HepG2 (cell line): Measurements from ENCODE around the gene GSAP. TPM values are rescaled to one million over a fixed set of nuclear protein-coding genes. Genes with fewer than 3 reads are reported as not detected.

Source experiments
- AKNA ChIP-seq: sonication (generic); formaldehyde crosslinking; IDR thresholded peaks from 2 replicates; pipeline ENCODE4 v1.4.0; 2020; ENCODE audit warnings: missing genetic modification reagents, borderline replicate concordance
- IKZF5 ChIP-seq: IDR thresholded peaks from 2 replicates; pipeline ENCODE4 v1.6.1; 2018; ENCODE audit warnings: missing genetic modification reagents, mild to moderate bottlenecking, missing compliant biosample characterization
- ISX ChIP-seq: sonication (generic); formaldehyde crosslinking; conservative IDR thresholded peaks from 2 replicates; pipeline ENCODE4 v1.5.0; 2020; ENCODE audit warnings: missing genetic modification reagents
- KMT2B ChIP-seq: IDR thresholded peaks from 2 replicates; pipeline ENCODE4 v1.6.1; 2016; ENCODE audit warnings: missing genetic modification reagents, missing compliant biosample characterization
- NONO ChIP-seq, 2 experiments: fragments of 450-650 bp in 1 of 2; sonication (generic) in 1 of 2; formaldehyde crosslinking in 1 of 2; IDR thresholded peaks in 1 of 2; conservative IDR thresholded peaks in 1 of 2; 2 replicates each; pipeline versions ENCODE4 v1.6.1 to v1.8.0; 2017 to 2022; ENCODE audit warnings: mild to moderate bottlenecking in 1 of 2, missing genetic modification reagents in 1 of 2, moderate library complexity in 1 of 2
- PAWR ChIP-seq: sonication (generic); formaldehyde crosslinking; IDR thresholded peaks from 2 replicates; pipeline ENCODE4 v1.4.0; 2020; ENCODE audit warnings: missing genetic modification reagents, mild to moderate bottlenecking, borderline replicate concordance
- REST ChIP-seq, 2 experiments: IDR thresholded peaks; 2 replicates each; pipeline ENCODE4 v1.6.1; 2011 to 2012; ENCODE audit warnings: low read length in 2 of 2, borderline replicate concordance in 1 of 2, low read depth in 1 of 2, mild to moderate bottlenecking in 1 of 2, moderate library complexity in 1 of 2
- TCF7L2 ChIP-seq: IDR thresholded peaks from 2 replicates; pipeline ENCODE4 v1.6.1; 2011; ENCODE audit warnings: mild to moderate bottlenecking, low read depth, low read length, moderate library complexity
- TEF ChIP-seq: sonication (generic); formaldehyde crosslinking; IDR thresholded peaks from 2 replicates; pipeline ENCODE4 v1.5.0; 2020; ENCODE audit warnings: missing genetic modification reagents
- XRCC5 ChIP-seq: fragments of 200-400 bp; formaldehyde crosslinking; optimal IDR thresholded peaks from 2 replicates; pipeline ENCODE3; 2017; ENCODE audit warnings: mild to moderate bottlenecking, low read length
- ZBTB38 ChIP-seq: sonication (generic); formaldehyde crosslinking; IDR thresholded peaks from 2 replicates; pipeline ENCODE4 v1.5.1; 2020; ENCODE audit warnings: mild to moderate bottlenecking, missing genetic modification reagents
- ZC3H4 ChIP-seq: sonication (generic); formaldehyde crosslinking; IDR thresholded peaks from 2 replicates; pipeline ENCODE4 v1.4.0; 2020; ENCODE audit warnings: missing genetic modification reagents, borderline replicate concordance
- ZNF547 ChIP-seq: sonication (generic); formaldehyde crosslinking; IDR thresholded peaks from 2 replicates; pipeline ENCODE4 v1.5.1; 2020; ENCODE audit warnings: mild to moderate bottlenecking, missing genetic modification reagents
- ZNF577 ChIP-seq: sonication (generic); formaldehyde crosslinking; IDR thresholded peaks from 2 replicates; pipeline ENCODE4 v1.4.0; 2020; ENCODE audit warnings: mild to moderate bottlenecking, low read depth, missing genetic modification reagents, borderline replicate concordance
- ZNF616 ChIP-seq: sonication (generic); formaldehyde crosslinking; IDR thresholded peaks from 2 replicates; pipeline ENCODE4 v1.5.0; 2020; ENCODE audit warnings: low read depth, mild to moderate bottlenecking, missing genetic modification reagents
- ZNF674 ChIP-seq: sonication (generic); formaldehyde crosslinking; IDR thresholded peaks from 2 replicates; pipeline ENCODE4 v1.5.0; 2020; ENCODE audit warnings: low read depth, mild to moderate bottlenecking, missing genetic modification reagents
- ZNF713 ChIP-seq: sonication (generic); formaldehyde crosslinking; IDR thresholded peaks from 2 replicates; pipeline ENCODE4 v1.4.0; 2020; ENCODE audit warnings: mild to moderate bottlenecking, missing genetic modification reagents
- ZNF775 ChIP-seq: sonication (generic); formaldehyde crosslinking; IDR thresholded peaks from 2 replicates; pipeline ENCODE4 v1.4.0; 2020; ENCODE audit warnings: missing genetic modification reagents, mild to moderate bottlenecking, moderate library complexity, borderline replicate concordance
- polyA plus RNA-seq, 8 experiments: library from polyadenylated mRNA; depleted of rRNA in 3 of 8; stranded (reverse) in 7 of 8; unstranded in 1 of 8; fragments of >200 nt; fragmentation: Illumina TruSeq in 4 of 8; extraction: Trizol in 4 of 8; gene quantifications; 2 replicates each; pipeline versions ENCODE4 v1.2.1 to v1.2.3, GENCODE V29; 2011 to 2016; ENCODE audit warnings: low read depth in 4 of 8, missing spikeins in 1 of 8, mixed read lengths in 1 of 8; ENCODE audit not compliant: insufficient read depth in 1 of 8
- total RNA-seq, 5 experiments: library from RNA; depleted of rRNA; stranded (reverse); fragments of >200 nt; fragmentation: Illumina TruSeq; extraction: Trizol; gene quantifications; 2 replicates each; pipeline ENCODE4 v1.2.3, GENCODE V29; 2016; ENCODE audit warnings: low read depth in 1 of 5
- TF ChIP-seq, protein P1 (sequence below): IDR thresholded peaks from 2 replicates; pipeline ENCODE4 v1.6.1; 2016; ENCODE audit warnings: mild to moderate bottlenecking, missing biosample characterization, missing genetic modification reagents

The GSAP gene
- total and polyA plus RNA-seq, 2 of the 13 experiments (the other 11 are each of a cell fraction or from before 2014, with no cell fraction given): 34.6 to 40.6 TPM

DNA sequence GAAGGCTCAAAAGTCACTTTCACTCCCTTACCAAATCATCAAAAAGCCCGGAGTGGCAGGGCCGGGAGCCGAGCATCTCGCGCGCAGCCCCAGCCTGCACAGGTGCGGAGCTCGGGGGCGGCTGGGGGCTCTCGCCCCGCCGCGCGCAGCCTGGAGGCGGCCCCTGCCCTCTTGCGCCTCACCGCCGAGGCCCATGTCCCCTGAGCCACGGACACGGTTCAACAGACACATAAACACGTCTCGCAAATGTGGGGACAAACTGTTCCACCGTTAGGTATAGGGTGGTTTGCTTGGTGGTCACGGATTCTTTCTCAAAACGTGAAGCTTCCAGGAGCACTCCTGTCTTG lies 700 bp downstream of the GSAP start (continued):
- TF ChIP-seq ZC3H4 (CRISPR knock-in tag) (peak; percentile 95), TCF7L2 (no peak), XRCC5 (no peak), REST (IDR thresholded peaks at IDR 0.05; ENCODE audit: borderline replicate concordance in 1 of 2, low read depth in 1 of 2, low read length in 2 of 2) (0 out of 4 replicates have a peak, but pooled peaks of 1 of the 2 experiments have one; percentile 2), ZNF674 (no peak), ZNF547 (CRISPR knock-in tag) (no peak), ZBTB38 (no peak), TEF (CRISPR knock-in tag) (no peak), AKNA (CRISPR knock-in tag) (no peak), ZNF775 (CRISPR knock-in tag) (no peak), ZNF577 (CRISPR knock-in tag) (no peak), ZNF713 (CRISPR knock-in tag) (no peak), ZNF616 (CRISPR knock-in tag) (no peak; the same call in 1 of the 2 replicates), PAWR (CRISPR knock-in tag) (no peak), KMT2B (CRISPR knock-in tag) (no peak; the same call in 1 of the 2 replicates), NONO (IDR thresholded peaks at IDR 0.05) (no peak), NONO (CRISPR knock-in tag; conservative IDR thresholded peaks at IDR 0.05) (no peak), IKZF5 (CRISPR knock-in tag) (no peak), ISX (CRISPR knock-in tag) (no peak)
- TF ChIP-seq, protein P1, sequence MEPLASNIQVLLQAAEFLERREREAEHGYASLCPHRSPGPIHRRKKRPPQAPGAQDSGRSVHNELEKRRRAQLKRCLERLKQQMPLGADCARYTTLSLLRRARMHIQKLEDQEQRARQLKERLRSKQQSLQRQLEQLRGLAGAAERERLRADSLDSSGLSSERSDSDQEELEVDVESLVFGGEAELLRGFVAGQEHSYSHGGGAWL (CRISPR knock-in tag): no peak
